GM06990 (cell line): Measurements from ENCODE around the gene MYZAP.

Experiments
- DNase-seq: peaks from one replicate; pipeline ENCODE4 v3.0.0-alpha.2; 2011; ENCODE audit not compliant: insufficient read length; ENCODE audit errors: extremely low read depth
- H3K27me3 ChIP-seq: replicated peaks from 2 replicates; pipeline ENCODE4 v1.6.0; 2011; ENCODE audit warnings: low read length; ENCODE audit not compliant: control insufficient read depth, insufficient read depth
- H3K36me3 ChIP-seq: 2 replicates; pipeline ENCODE4 v1.5.1; 2011; ENCODE audit warnings: low read length; ENCODE audit not compliant: control insufficient read depth, insufficient read depth
- H3K4me3 ChIP-seq: replicated peaks from 2 replicates; pipeline ENCODE4 v1.5.1; 2011; ENCODE audit warnings: low read depth, mild to moderate bottlenecking, control low read depth, low read length
- CTCF ChIP-seq: IDR thresholded peaks from 2 replicates; pipeline ENCODE4 v1.5.1; 2011; ENCODE audit warnings: low read length, control low read depth, mild to moderate bottlenecking, inconsistent platforms; ENCODE audit not compliant: insufficient read depth, poor library complexity, severe bottlenecking

The MYZAP gene

GRCh38 chr15:57691082-57691481, 99.4 kb downstream of the MYZAP start:
- TF ChIP-seq CTCF: no peak
- DNase-seq: no peak
- no peak overlapping the region for H3K4me3 ChIP-seq
- H3K27me3 ChIP-seq: no peaks in the 10 kb centered on the region
- H3K36me3 ChIP-seq: no peaks in the 10 kb centered on the region

GRCh38 chr15:57692709-57693108, 101.0 kb downstream of the MYZAP start:
- no peak for TF ChIP-seq CTCF
- Histone ChIP-seq H3K36me3 (no peaks in the 10 kb centered on the region), H3K4me3 (no peak overlapping the region), H3K27me3 (no peaks in the 10 kb centered on the region)
- no peak for DNase-seq

DNA sequence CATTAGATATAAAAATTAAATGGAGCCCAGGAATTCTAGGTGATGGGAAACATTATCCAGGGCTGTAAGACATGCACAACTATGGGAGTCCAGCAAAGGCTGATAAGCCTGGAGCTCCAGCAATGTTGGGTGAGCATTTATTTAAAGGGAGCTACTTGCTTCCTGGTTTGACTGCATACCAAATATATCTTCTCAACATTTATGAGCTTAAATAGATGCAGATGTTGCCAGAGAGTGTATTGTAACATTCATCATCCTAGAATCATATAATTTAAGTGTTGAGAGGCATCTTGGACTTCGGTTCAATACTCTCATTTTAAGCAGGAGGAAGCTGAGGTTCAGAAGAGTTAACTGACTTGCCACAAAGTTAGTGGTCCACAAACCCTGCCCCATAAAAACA, 102.6 kb downstream of the MYZAP start:
- H3K36me3 ChIP-seq: no peaks in the 10 kb centered on the region
- no peak overlapping the region for H3K4me3 ChIP-seq
- no peak for DNase-seq
- H3K27me3 ChIP-seq: no peaks in the 10 kb centered on the region
- no peak for TF ChIP-seq CTCF

DNA sequence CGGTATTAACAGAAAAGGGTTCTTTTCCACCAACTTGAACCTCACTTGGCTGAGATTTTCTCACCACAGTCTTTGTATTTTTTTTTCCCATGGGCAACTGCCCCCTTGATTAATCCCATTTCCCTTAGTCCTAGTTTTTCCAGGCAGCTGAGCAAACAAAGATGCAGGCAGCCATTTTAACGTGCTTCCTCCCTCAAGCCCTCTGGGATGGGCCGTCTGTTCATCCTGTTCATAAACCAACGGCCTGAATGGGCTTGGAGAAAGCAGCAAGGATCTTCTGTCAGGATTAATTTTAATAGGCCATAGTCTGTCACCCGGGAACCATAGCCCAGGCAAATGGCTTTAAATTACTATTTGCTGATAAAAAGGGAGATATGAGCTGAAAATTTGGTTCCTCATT, 104.4 kb downstream of the MYZAP start:
- TF ChIP-seq CTCF: no peak
- no peak overlapping the region for H3K4me3 ChIP-seq
- no peak for DNase-seq
- H3K27me3 ChIP-seq: no peaks in the 10 kb centered on the region
- no peaks in the 10 kb centered on the region for H3K36me3 ChIP-seq

GRCh38 chr15:57697588-57697987, 105.9 kb downstream of the MYZAP start:
- Histone ChIP-seq H3K27me3 (no peaks in the 10 kb centered on the region), H3K4me3 (no peak overlapping the region), H3K36me3 (no peaks in the 10 kb centered on the region)
- DNase-seq: no peak
- TF ChIP-seq CTCF: no peak

GRCh38 chr15:57698243-57698642, 106.5 kb downstream of the MYZAP start:
- no peak overlapping the region for H3K4me3 ChIP-seq
- H3K27me3 ChIP-seq: no peaks in the 10 kb centered on the region
- H3K36me3 ChIP-seq: no peaks in the 10 kb centered on the region
- no peak for TF ChIP-seq CTCF
- no peak for DNase-seq
